ENCODE results near the gene TCIRG1. TPM values are rescaled to one million over a fixed set of nuclear protein-coding genes. Genes with fewer than 3 reads are reported as not detected.

TCIRG1 gene
- total RNA-seq, 2 experiments from 2014 or later, result 199 to 201 TPM

GRCh38 chr11:68024508-68024907 lies 14.3 kb upstream of the TCIRG1 start:
- no peak overlapping the region for H2AFZ ChIP-seq (ENCODE audit: low read length)
- ChIA-PET CTCF (ENCODE audit: unreplicated experiment) (no interaction called here), POLR2A (interaction anchor here (0.6 kb wide), 1 partner anchor 248 kb away, joined by 3 read pairs; no protein-coding TSS in a partner anchor)
- BruUV-seq (replicated peaks), result no TSS peak
- intact Hi-C loops (cut with micrococcal nuclease; ENCODE audit: unreplicated experiment), result no loop called here
- H3K4me1 ChIP-seq (ENCODE audit: insufficient read depth, low read length, poor library complexity, severe bottlenecking), result peaks cover 25% of the 10 kb centered on the region
- H3K4me2 ChIP-seq (ENCODE audit: low read length), result no peak overlapping the region
- no peak for DNase-seq (ENCODE audit: low spot score)
- H3K9me2 ChIP-seq (ENCODE audit: insufficient read depth, low read length), result no peaks in the 10 kb centered on the region
- TF ChIP-seq CTCF (conservative IDR thresholded peaks at IDR 0.05; ENCODE audit: low read length), result no peak
- TF ChIP-seq EZH2phosphoT487 (IDR thresholded peaks at IDR 0.05; ENCODE audit: borderline replicate concordance, low read depth, low read length), result no peak
- no peaks in the 10 kb centered on the region for H3K36me3 ChIP-seq (ENCODE audit: insufficient read depth, low read length)
- no peaks in the 10 kb centered on the region for H3K9me3 ChIP-seq (ENCODE audit: low read length)
- no peak overlapping the region for H3K27ac ChIP-seq (ENCODE audit: low read depth, low read length, poor library complexity, severe bottlenecking)
- H3K4me3 ChIP-seq (ENCODE audit: low read depth, low read length, poor library complexity, severe bottlenecking), result no peak overlapping the region
- H4K20me1 ChIP-seq (ENCODE audit: insufficient read depth, low read length), result no peaks in the 10 kb centered on the region
- H3K79me2 ChIP-seq (ENCODE audit: insufficient read depth, low read depth, low read length), result no peaks in the 10 kb centered on the region

DNA sequence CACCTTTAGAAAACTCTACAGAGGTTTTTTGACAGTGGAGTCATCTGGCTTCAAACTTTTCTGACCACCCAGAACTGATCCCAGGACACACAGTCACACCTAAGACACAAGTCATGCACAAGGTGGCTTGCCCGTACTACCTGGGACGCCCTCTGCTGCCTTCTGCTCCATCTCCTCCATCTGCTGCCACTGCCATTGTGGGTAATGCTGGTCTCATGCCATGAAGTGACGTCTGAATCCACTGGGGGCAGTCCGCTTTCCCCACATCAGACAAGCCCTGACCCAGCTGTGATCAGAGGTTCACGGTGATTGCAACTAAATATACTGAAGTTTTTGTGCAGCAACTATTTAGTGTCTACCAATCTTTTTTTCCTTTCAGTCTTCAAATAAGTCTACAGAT lies 13.8 kb upstream of the TCIRG1 start:
- H3K79me2 ChIP-seq (ENCODE audit: insufficient read depth, low read depth, low read length), result no peaks in the 10 kb centered on the region
- intact Hi-C loops (cut with micrococcal nuclease; ENCODE audit: unreplicated experiment), result no loop called here
- no peaks in the 10 kb centered on the region for H3K9me3 ChIP-seq (ENCODE audit: low read length)
- H3K4me2 ChIP-seq (ENCODE audit: low read length), result no peak overlapping the region
- peaks cover 29% of the 10 kb centered on the region for H3K4me1 ChIP-seq (ENCODE audit: insufficient read depth, low read length, poor library complexity, severe bottlenecking)
- H3K27ac ChIP-seq (ENCODE audit: low read depth, low read length, poor library complexity, severe bottlenecking), result no peak overlapping the region
- POLR2A ChIA-PET, result interaction anchor here (0.6 kb wide), 2 partner anchors 22 to 247 kb away, joined by 3 to 4 read pairs; no protein-coding TSS in a partner anchor
- no TSS peak for BruUV-seq (replicated peaks)
- CTCF ChIA-PET (ENCODE audit: unreplicated experiment), result no interaction called here
- TF ChIP-seq CTCF (conservative IDR thresholded peaks at IDR 0.05; ENCODE audit: low read length) (peak; percentile 73), EZH2phosphoT487 (IDR thresholded peaks at IDR 0.05; ENCODE audit: borderline replicate concordance, low read depth, low read length) (no peak)
- no peak overlapping the region for H3K4me3 ChIP-seq (ENCODE audit: low read depth, low read length, poor library complexity, severe bottlenecking)
- H4K20me1 ChIP-seq (ENCODE audit: insufficient read depth, low read length), result no peaks in the 10 kb centered on the region
- H2AFZ ChIP-seq (ENCODE audit: low read length), result no peak overlapping the region
- peak; percentile 67 for DNase-seq (ENCODE audit: low spot score)
- H3K36me3 ChIP-seq (ENCODE audit: insufficient read depth, low read length), result no peaks in the 10 kb centered on the region
- H3K9me2 ChIP-seq (ENCODE audit: insufficient read depth, low read length), result no peaks in the 10 kb centered on the region

GRCh38 chr11:68026391-68027105 lies 12.3 kb upstream of the TCIRG1 start:
- no TSS peak for BruUV-seq (replicated peaks)
- POLR2A ChIA-PET, result no interaction called here

More at GRCh38 chr11:68026391-68027105, 12.3 kb upstream of the TCIRG1 start:
- H3K4me2 ChIP-seq (ENCODE audit: low read length), result no peak overlapping the region
- no peak overlapping the region for H2AFZ ChIP-seq (ENCODE audit: low read length)
- no peaks in the 10 kb centered on the region for H3K9me2 ChIP-seq (ENCODE audit: insufficient read depth, low read length)
- no peak overlapping the region for H3K4me3 ChIP-seq (ENCODE audit: low read depth, low read length, poor library complexity, severe bottlenecking)
- peaks cover 8% of the 10 kb centered on the region; the same call in 1 of the 2 replicates for H3K79me2 ChIP-seq (ENCODE audit: insufficient read depth, low read depth, low read length)
- H3K36me3 ChIP-seq (ENCODE audit: insufficient read depth, low read length), result no peaks in the 10 kb centered on the region
- CTCF ChIA-PET (ENCODE audit: unreplicated experiment), result no interaction called here
- no peaks in the 10 kb centered on the region for H3K9me3 ChIP-seq (ENCODE audit: low read length)
- intact Hi-C loops (cut with micrococcal nuclease; ENCODE audit: unreplicated experiment), result no loop called here
- H3K27ac ChIP-seq (ENCODE audit: low read depth, low read length, poor library complexity, severe bottlenecking), result no peak overlapping the region
- no peaks in the 10 kb centered on the region for H4K20me1 ChIP-seq (ENCODE audit: insufficient read depth, low read length)
- peak; percentile 34 for DNase-seq (ENCODE audit: low spot score)
- TF ChIP-seq EZH2phosphoT487 (IDR thresholded peaks at IDR 0.05; ENCODE audit: borderline replicate concordance, low read depth, low read length) (no peak), CTCF (conservative IDR thresholded peaks at IDR 0.05; ENCODE audit: low read length) (no peak)
- peaks cover 33% of the 10 kb centered on the region for H3K4me1 ChIP-seq (ENCODE audit: insufficient read depth, low read length, poor library complexity, severe bottlenecking)

Data from OCI-LY7 (cell line).